GM19463 (cell line): ENCODE measurements around the gene GP5.

Experiments
- ATAC-seq: cut with Tn5 transposase; IDR thresholded peaks from one replicate; pipeline ENCODE4 v1.9.1; 2021; ENCODE audit warnings: mild to moderate bottlenecking, moderate library complexity; ENCODE audit not compliant: unreplicated experiment

The GP5 gene

DNA sequence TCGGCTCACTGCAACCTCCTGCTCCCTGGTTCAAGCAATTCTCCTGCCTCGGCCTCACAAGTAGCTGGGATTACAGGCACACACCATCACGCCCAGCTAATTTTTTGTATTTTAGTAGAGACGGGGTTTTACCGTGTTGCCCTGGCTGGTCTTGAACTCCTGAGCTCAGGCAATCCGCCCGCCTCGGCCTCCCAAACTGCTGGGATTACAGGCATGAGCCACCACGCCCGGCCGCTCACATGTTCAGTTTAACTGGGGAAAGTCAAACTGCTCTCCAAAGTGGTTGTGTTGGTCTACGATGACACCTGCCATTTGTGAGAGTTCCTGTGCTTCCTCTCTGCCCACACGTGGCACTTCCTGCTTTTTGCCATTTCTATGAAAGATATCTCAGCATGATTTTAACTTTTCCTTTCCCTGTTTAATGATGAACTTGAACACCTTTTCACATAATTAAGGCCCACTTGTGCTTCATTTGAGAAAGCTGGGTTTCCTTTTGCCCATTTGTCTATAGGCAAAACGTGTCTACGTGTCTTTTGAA lies 877 bp upstream of the GP5 start:
- no peak for ATAC-seq

DNA sequence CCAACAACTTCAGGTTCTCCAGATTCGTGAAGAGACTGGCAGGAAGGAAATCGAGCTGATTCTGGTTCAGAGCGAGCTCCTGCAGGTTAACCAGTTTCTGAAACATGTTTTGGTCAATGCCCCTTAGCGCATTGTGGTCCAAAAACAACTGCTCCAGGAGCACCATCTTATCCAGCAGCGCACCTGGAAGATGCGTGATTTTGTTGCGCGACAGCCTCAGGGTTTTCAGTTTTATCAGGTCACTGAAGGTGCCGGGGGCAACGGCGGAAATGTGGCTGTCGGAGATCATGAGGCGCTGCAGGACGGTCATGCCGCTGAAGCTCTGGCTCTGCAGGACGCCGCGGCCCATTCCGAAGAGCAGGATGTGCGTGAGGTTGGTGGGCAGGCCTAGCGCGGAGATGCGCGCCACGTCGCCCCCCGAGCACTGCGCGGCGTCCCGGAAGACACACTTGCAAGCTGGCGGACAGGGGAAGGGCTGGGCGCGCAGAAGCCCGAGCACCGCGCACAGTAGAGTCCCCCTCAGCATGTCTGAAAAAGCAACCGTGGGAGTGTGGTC lies 1.2 kb downstream of the GP5 start:
- ATAC-seq: no peak

GRCh38 chr3:194396859-194397756 lies 2.0 kb downstream of the GP5 start:
- peak; percentile 33 for ATAC-seq

DNA sequence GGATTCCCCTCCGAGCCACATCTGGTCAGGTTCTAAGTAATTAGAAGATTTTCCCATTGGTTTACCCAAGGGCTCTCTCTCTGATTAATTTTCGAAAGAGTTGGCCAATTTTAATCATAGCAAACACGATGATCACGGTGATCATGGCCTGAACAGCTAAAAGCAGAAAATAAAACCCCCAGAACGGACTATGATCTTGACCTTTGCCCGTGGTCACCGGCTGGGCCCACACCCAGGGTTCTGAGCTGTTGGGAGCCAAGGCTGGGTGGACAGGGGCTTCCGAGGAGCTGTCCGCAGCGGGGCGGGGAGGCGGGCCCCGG lies 2.6 kb downstream of the GP5 start:
- ATAC-seq: peak; percentile 29

DNA sequence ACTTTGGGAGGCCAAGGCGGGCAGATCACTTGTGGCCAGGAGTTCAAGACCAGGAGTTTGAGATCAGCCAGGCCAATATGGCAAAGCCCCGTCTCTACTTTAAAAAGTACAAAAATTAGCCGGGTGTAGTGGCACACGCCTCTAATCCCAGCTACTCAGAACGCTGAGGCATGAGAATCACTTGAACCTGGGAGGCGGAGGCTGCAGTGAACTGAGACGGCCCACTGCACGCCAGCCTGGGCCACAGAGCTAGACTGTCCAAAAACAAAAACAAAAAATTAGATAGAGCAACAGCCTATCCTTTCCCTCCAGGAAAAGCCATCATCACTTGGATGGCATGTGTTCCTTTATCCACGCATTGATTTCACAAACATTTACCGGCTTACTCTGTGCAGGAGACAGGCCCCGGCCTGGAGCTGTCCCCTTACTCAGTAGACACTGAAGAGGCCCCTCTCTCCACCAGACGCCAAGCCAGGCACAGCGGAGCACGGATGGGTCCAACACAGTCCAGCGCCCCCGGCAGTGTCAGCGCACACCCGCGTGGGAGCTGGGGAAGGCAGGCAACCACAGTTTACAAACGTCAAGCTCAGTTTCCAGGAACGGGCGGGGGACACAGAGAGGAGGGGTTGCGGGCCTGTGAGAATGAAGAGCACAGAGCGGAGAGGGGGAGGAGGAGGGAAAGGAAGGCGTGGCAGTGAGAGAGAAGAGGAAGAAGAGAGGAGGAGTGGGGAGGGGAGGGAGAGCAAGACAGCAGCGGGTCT lies 3.1 kb downstream of the GP5 start:
- no peak for ATAC-seq

DNA sequence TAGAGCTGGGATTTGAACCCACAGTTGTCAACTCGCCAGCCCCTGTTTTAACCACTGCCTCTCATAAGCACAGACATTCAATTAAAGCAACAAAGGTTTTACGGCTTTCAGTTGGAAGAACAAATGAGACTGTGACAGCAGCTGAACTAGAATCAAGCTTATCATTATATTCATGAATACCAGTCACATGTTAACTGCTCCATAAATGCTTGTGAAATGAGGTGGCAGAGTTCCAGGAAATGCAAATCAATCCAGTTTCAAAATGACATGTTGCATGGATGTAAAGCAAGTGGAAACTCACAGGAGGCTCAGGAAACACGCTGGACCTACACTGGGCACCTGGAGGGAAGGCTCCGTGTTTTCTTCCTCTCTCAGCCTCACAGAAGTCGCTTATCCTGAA lies 3.9 kb downstream of the GP5 start:
- ATAC-seq: no peak

DNA sequence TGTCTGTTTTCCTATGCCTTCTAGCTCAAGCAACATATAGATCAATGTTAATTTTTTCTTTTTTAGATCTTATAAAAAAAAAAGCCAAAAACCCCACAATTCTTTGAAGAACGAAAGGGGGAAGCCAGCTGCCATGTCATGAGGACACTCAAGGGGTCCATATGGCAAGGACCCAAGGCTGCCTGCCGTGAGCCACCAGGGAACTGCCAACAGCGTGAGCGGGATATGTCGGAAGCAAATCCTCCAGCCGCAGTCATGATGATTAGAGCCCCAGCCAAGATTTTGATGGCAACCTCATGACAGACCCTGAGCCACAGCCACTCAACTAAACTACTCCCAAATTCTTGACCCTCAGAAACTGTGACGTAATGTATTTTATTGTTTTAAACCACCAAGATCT lies 6.5 kb downstream of the GP5 start:
- no peak for ATAC-seq

GRCh38 chr3:194390835-194391234 lies 8.2 kb downstream of the GP5 start:
- no peak for ATAC-seq

DNA sequence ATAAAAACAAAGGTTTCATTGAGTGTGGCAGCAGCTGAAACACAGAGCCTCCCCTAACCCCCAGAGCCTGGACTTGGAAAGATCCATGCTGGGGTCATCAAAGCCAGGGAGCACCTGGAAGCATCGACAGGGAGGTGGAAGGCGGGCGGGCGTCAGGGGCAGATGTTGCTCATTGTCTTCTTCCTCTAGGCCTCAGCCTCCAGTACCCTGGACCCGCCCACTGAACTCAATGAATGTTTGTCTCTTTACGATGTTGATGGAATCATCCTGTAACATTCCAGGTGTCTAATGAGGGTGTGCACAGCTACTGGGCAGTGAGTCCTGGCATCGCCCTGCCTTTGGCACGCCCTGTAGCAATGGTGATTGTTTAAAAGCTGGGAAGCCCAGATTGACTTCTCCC lies 9.8 kb downstream of the GP5 start:
- no peak for ATAC-seq

DNA sequence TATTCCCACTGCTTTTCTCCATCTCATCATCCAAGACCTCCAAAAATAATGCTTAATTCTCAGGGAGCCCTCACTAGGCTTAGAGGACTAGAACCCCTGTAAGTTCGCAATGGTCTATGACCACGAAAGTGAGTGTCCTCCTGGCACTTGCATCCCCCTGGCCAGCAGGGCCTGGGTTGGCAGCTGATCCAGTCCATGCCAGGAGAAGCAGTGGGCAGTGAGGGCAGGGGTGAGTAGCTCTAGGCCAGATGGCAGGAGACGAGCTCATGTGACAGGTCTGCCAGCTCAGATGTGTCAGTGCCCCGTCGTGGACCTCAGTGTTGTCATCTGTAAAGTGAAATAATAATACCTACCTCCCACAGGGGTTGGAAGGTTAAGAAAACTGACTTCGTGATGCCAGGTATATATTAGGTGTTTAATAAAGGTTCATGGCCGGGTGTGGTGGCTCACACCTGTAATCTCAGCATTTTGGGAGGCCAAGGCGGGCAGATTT lies 11.1 kb downstream of the GP5 start:
- ATAC-seq: no peak

GRCh38 chr3:194387276-194387675 lies 11.8 kb downstream of the GP5 start:
- no peak for ATAC-seq

GRCh38 chr3:194386648-194387047 lies 12.4 kb downstream of the GP5 start:
- ATAC-seq: no peak

GRCh38 chr3:194386066-194386465 lies 13.0 kb downstream of the GP5 start:
- ATAC-seq: no peak

DNA sequence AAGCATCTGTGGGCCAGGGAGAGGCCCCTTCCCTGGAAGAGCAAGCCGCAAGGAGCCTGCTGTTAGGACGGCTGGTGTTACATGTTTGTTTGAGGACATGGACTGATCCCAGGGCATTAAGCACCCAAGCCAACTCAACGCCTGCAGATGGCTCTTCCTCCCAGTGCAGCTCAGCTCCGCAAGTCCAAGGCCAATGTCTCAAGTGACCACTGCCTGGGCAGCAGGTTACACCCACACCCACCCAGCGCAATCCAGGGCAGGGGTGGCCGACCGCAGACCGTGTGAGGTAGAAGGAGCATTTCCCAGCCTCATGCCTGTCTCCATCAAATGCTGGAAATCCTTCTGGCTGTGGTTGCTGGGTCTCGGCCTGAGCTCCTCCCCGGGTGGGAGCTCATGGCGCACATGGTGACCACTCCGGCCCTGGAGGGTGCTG lies 14.5 kb downstream of the GP5 start:
- ATAC-seq: no peak

DNA sequence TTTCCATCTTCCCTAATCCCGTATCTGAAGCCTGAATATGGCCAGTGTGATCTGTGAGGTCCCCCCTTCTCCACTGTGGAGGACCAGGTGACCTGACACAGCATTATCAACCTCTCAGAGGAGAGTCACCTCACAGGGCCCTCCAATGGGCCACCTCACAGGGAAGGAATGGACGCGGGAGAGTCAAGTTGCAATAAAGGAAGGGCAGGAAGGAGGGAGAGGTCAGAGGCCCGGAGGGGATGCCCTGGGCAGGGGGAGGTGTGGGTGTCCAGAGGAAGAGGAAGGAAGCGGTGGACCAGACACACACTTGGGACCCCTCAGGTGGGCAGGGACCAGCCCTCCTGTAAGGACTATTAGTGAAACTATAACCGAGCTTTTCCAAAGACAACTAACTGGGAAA lies 14.9 kb downstream of the GP5 start:
- ATAC-seq: no peak

DNA sequence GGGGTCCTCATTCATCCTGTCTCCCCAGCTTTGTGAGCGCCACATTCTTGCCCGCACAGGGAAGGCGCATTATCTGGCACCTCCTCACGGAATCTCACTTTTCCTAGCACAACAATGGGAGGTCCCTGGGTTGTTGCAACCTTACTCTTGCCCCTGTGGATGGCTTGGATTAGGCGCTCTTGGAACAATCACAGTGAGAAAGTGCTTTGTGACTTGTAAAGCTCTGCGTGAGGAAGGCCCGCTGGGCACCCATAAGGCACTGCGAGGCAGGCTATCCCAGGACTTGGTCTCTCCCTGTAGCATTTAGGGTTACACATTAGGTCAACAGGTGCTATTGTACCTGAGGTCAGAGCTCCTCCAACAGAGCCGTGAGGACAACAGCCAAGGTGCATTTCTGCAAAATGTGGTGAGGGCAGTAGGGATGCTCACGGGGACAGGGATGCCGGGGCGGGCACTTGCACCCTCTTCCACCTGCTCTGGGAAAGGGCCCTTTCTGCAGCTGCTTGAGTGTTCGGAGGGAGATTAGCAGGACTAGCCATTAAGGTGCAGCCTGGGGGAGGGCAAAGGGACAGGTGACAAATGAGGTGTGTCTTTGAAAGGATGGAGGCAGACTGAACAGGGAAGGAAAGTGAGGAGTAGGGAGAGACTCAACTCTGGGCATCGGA lies 15.7 kb downstream of the GP5 start:
- ATAC-seq: no peak

GRCh38 chr3:194382892-194383223 lies 16.2 kb downstream of the GP5 start:
- no peak for ATAC-seq

DNA sequence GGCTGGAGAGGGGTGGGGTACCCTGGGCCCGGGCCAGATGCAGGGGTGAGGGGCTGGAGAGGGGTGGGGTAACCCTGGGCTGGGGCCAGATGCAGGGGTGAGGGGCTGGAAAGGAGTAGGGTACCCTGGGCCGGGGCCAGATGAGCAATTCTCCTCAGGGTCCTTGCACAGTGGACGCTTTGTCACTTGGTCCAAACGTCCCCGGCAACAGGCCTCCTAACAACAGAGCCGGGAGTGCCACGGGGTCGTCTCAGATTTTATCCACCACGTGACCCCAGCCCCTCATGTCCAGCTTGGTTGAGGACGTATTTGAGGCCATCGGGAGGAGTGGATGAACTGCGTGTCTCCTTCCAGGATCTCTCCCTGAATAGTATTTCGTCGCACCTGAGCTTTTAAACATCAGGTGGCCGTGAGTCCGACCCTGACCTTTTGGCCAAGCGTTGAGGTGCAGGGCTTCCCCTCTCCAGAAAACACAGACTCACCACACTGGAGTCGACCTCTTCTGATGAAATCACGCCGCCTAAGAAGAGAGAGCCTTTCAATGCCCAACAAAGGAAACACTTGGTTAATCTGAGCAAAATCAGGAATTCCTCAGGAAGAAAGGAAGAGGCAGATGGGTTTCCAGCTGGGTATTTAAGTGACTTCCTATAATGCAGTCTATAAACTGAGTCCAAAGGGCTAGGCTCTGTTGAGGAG lies 16.7 kb downstream of the GP5 start:
- ATAC-seq: no peak

GRCh38 chr3:194381460-194381875 lies 17.6 kb downstream of the GP5 start:
- ATAC-seq: no peak

DNA sequence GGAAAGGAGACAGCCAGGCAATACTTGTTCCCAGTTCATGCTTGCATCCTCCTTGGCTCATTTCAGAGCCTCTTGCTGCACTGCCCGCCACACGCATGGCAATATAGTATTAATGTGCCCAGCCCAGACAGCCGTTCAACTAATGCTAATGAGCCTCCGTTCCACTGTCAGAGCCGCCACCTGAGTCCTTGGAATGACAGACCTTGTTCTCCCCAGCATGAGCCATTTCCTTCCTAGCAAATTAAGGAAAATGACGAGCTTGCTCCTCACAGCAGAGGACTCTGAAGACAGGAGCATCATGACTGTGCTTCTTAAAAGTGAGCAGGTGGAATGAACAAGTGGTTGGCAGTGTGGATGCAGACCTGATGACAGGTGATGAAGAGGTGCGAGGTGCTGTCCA lies 18.7 kb downstream of the GP5 start:
- no peak for ATAC-seq

GRCh38 chr3:194379651-194380050 lies 19.4 kb downstream of the GP5 start:
- no peak for ATAC-seq
